Ishikawa (cell line): ENCODE results near the gene CHMP4B.

Source experiments
- CEBPB ChIP-seq: IDR thresholded peaks from 2 replicates; pipeline ENCODE4 v1.6.1; 2012
- CREB1 ChIP-seq: IDR thresholded peaks from 2 replicates; pipeline ENCODE4 v1.6.1; 2012; ENCODE audit warnings: low read depth
- EGR1 ChIP-seq: IDR thresholded peaks from 2 replicates; pipeline ENCODE4 v1.6.1; 2012
- EP300 ChIP-seq: IDR thresholded peaks from 2 replicates; pipeline ENCODE4 v1.6.1; 2012; ENCODE audit warnings: borderline replicate concordance
- MAX ChIP-seq: IDR thresholded peaks from 2 replicates; pipeline ENCODE4 v1.6.1; 2012
- NFIC ChIP-seq: IDR thresholded peaks from 2 replicates; pipeline ENCODE4 v1.6.1; 2012
- RAD21 ChIP-seq: IDR thresholded peaks from 2 replicates; pipeline ENCODE4 v1.6.1; 2012; ENCODE audit warnings: low read depth
- REST ChIP-seq: IDR thresholded peaks from 2 replicates; pipeline ENCODE4 v1.6.1; 2012; ENCODE audit warnings: low read depth, mild to moderate bottlenecking
- TAF1 ChIP-seq: IDR thresholded peaks from 2 replicates; pipeline ENCODE4 v1.6.1; 2012; ENCODE audit warnings: low read depth, mild to moderate bottlenecking
- TCF12 ChIP-seq: IDR thresholded peaks from 2 replicates; pipeline ENCODE4 v1.6.1; 2012; ENCODE audit warnings: low read depth
- USF1 ChIP-seq: IDR thresholded peaks from 2 replicates; pipeline ENCODE4 v1.6.1; 2012
- YY1 ChIP-seq: IDR thresholded peaks from 2 replicates; pipeline ENCODE4 v1.6.1; 2012; ENCODE audit warnings: low read depth
- ZBTB7A ChIP-seq: IDR thresholded peaks from 2 replicates; pipeline ENCODE4 v1.6.1; 2012; ENCODE audit warnings: low read depth

- TF ChIP-seq YY1 (no peak), NFIC (no peak), CREB1 (no peak), RAD21 (no peak), MAX (no peak), CEBPB (no peak), EGR1 (no peak), TAF1 (no peak), TCF12 (no peak), REST (no peak), USF1 (no peak), ZBTB7A (no peak), EP300 (no peak)
These were observed 32.7 kb downstream of the CHMP4B start for GRCh38 chr20:33843854-33844253.
